GM12878 (cell line): ENCODE results near the gene CHSY3. TPM values are rescaled to one million over a fixed set of nuclear protein-coding genes. Genes with fewer than 3 reads are reported as not detected.

ENCODE experiments used
- ATAC-seq: fragments of 200-7000 bp; cut with Tn5 transposase; 3 replicates; pipeline ENCODE4 v1.9.1; 2020; ENCODE audit warnings: mild to moderate bottlenecking, moderate library complexity
- BruUV-seq: library from RNA; stranded (reverse); fragments of 400-500 nt; replicated peaks from 2 replicates; lab custom pipeline; 2021; lab: Mats Ljungman, UMichigan
- CTCF ChIA-PET: fragments of 300-600 bp; sonication (Branson Sonifier 250); formaldehyde crosslinking; extraction: SDS; loops from one replicate; lab custom pipeline; 2021; ENCODE audit warnings: inconsistent platforms; lab: Yijun Ruan, JAX
- POLR2A ChIA-PET: fragments of 350-600 bp; formaldehyde crosslinking; extraction: SDS; loops from one replicate; lab custom pipeline; 2021; ENCODE audit warnings: inconsistent platforms; lab: Charles Lee
- RAD21 ChIA-PET: fragments of 300-600 bp; sonication (Branson Sonifier 250); formaldehyde crosslinking; loops from one replicate; lab custom pipeline; 2023; ENCODE audit warnings: antibody characterized with exemption; ENCODE audit not compliant: unreplicated experiment; lab: Charles Lee
- SMC1A ChIA-PET: fragments of 300-600 bp; sonication (Branson Sonifier 250); formaldehyde crosslinking; loops from one replicate; lab custom pipeline; 2023; ENCODE audit not compliant: unreplicated experiment, uncharacterized antibody; lab: Charles Lee
- DNase-seq: peaks from one replicate; pipeline ENCODE4 v3.0.0-alpha.2; 2011; ENCODE audit warnings: low read depth, low spot score
- FAIRE-seq: peaks from 3 replicates; lab custom pipeline; 2011; peaks lifted over from hg19 to GRCh38; lab: Jason Lieb, UNC
- H2AFZ ChIP-seq: 2 replicates; pipeline ENCODE4 v1.6.0; 2011; ENCODE audit warnings: low read depth, low read length, control low read depth; ENCODE audit not compliant: control insufficient read depth
- H3K27ac ChIP-seq: 2 replicates; pipeline ENCODE4 v1.5.1; 2011; ENCODE audit warnings: control low read depth; ENCODE audit not compliant: control insufficient read depth, insufficient read depth
- H3K27me3 ChIP-seq, 2 experiments: replicated peaks in 1 of 2; 2 replicates each; pipeline versions ENCODE4 v1.6.0 to v1.6.1; 2011; ENCODE audit warnings: low read length in 1 of 2; ENCODE audit not compliant: control insufficient read depth in 2 of 2, insufficient read depth in 2 of 2
- H3K36me3 ChIP-seq, 2 experiments: 2 replicates each; pipeline ENCODE4 v1.5.1; 2011; ENCODE audit warnings: low read length in 1 of 2; ENCODE audit not compliant: control insufficient read depth in 2 of 2, insufficient read depth in 2 of 2
- H3K4me1 ChIP-seq: 2 replicates; pipeline ENCODE4 v1.6.1; 2011; ENCODE audit warnings: mild to moderate bottlenecking, low read length, moderate library complexity, mixed read lengths; ENCODE audit not compliant: control insufficient read depth, insufficient read depth
- H3K4me2 ChIP-seq: 2 replicates; pipeline ENCODE4 v1.6.0; 2011; ENCODE audit warnings: control low read depth; ENCODE audit not compliant: control insufficient read depth, insufficient read depth
- H3K4me3 ChIP-seq: fragments of 200-600 bp; sonication (generic); 2 replicates; pipeline ENCODE4 v1.5.1; 2016
- H3K79me2 ChIP-seq: 2 replicates; pipeline ENCODE4 v1.6.0; 2011; ENCODE audit warnings: low read length; ENCODE audit not compliant: control insufficient read depth, insufficient read depth
- H3K9ac ChIP-seq: 2 replicates; pipeline ENCODE4 v1.8.0; 2011; ENCODE audit warnings: low read length, control low read depth, mixed read lengths; ENCODE audit not compliant: control insufficient read depth, insufficient read depth
- H3K9me3 ChIP-seq: replicated peaks from 3 replicates; pipeline ENCODE4 v1.5.1; 2011; ENCODE audit warnings: mild to moderate bottlenecking, low read length; ENCODE audit not compliant: control insufficient read depth, insufficient read depth
- H4K20me1 ChIP-seq: 2 replicates; pipeline ENCODE4 v1.6.0; 2011; ENCODE audit not compliant: control insufficient read depth, insufficient read depth
- CEBPB ChIP-seq, 2 experiments: fragments of 150-350 bp in 1 of 2; IDR thresholded peaks; 2 replicates each; pipeline ENCODE4 v1.6.1; 2012 to 2014; ENCODE audit warnings: low read depth in 2 of 2, low read length in 2 of 2, borderline replicate concordance in 1 of 2, inconsistent platforms in 1 of 2
- IRF4 ChIP-seq: IDR thresholded peaks from 2 replicates; pipeline ENCODE4 v1.6.1; 2011; ENCODE audit warnings: low read depth, low read length
- MLLT1 ChIP-seq: fragments of 450-650 bp; IDR thresholded peaks from 2 replicates; pipeline ENCODE4 v1.6.1; 2016; ENCODE audit warnings: mild to moderate bottlenecking
- NBN ChIP-seq: fragments of 450-650 bp; IDR thresholded peaks from 2 replicates; pipeline ENCODE4 v1.6.1; 2016
- NR2C2 ChIP-seq: IDR thresholded peaks from 2 replicates; pipeline ENCODE4 v1.6.1; 2011; ENCODE audit warnings: borderline replicate concordance, low read depth; ENCODE audit not compliant: control insufficient read depth, insufficient read length
- PAX5 ChIP-seq: IDR thresholded peaks from 2 replicates; pipeline ENCODE4 v1.6.1; 2011; ENCODE audit warnings: low read depth, low read length, borderline replicate concordance
- RAD21 ChIP-seq: IDR thresholded peaks from 2 replicates; pipeline ENCODE4 v1.6.1; 2011; ENCODE audit warnings: mild to moderate bottlenecking, low read depth, low read length, moderate library complexity; ENCODE audit not compliant: insufficient read depth
- SIX5 ChIP-seq: IDR thresholded peaks from 2 replicates; pipeline ENCODE4 v1.6.1; 2011; ENCODE audit warnings: mild to moderate bottlenecking, low read depth, low read length, moderate library complexity; ENCODE audit not compliant: severe bottlenecking
- SMARCA5 ChIP-seq: fragments of 450-650 bp; IDR thresholded peaks from 2 replicates; pipeline ENCODE4 v1.6.1; 2017; ENCODE audit warnings: mild to moderate bottlenecking
- WRNIP1 ChIP-seq: IDR thresholded peaks from 2 replicates; pipeline ENCODE4 v1.6.1; 2011; ENCODE audit warnings: low read depth, low read length, improper control_type of control experiment, borderline replicate concordance
- ZBTB40 ChIP-seq: fragments of 450-650 bp; IDR thresholded peaks from 2 replicates; pipeline ENCODE4 v1.6.1; 2016; ENCODE audit warnings: mild to moderate bottlenecking, moderate library complexity, borderline replicate concordance
- ZNF592 ChIP-seq: fragments of 450-650 bp; IDR thresholded peaks from 2 replicates; pipeline ENCODE4 v1.6.1; 2017; ENCODE audit warnings: mild to moderate bottlenecking, moderate library complexity
- ZSCAN29 ChIP-seq: fragments of 450-650 bp; IDR thresholded peaks from 2 replicates; pipeline ENCODE4 v1.6.1; 2017; ENCODE audit warnings: mild to moderate bottlenecking, moderate library complexity
- ZZZ3 ChIP-seq: IDR thresholded peaks from 2 replicates; pipeline ENCODE4 v1.6.1; 2011; ENCODE audit warnings: low read depth; ENCODE audit not compliant: control insufficient read depth, insufficient read length
- WGBS: methylation state at CpG from one replicate; pipeline ENCODE4 v1.1.6; 2016; ENCODE audit warnings: low lambda C conversion rate; ENCODE audit not compliant: insufficient replicate concordance, insufficient coverage; ENCODE audit errors: missing lambda C conversion rate; 5-methylcytosine and 5-hydroxymethylcytosine counted together
- in situ Hi-C: fragments of 300-500 bp; cut with MboI; formaldehyde crosslinking; loops from 9 replicates; pipeline ENCODE4 v1.14.3; 2018; ENCODE audit warnings: mixed read lengths
- intact Hi-C: fragments of 100-400 bp; cut with micrococcal nuclease; formaldehyde crosslinking; loops from one replicate; pipeline ENCODE4 v1.14.2; 2022; ENCODE audit not compliant: unreplicated experiment
- polyA plus RNA-seq, 11 experiments: library from polyadenylated mRNA; depleted of rRNA in 4 of 11; unstranded in 6 of 11; stranded (reverse) in 5 of 11; fragments of >200 nt; fragmentation: Nextera tagmentation in 4 of 11; fragmentation: Illumina TruSeq in 1 of 11; extraction: Ambion mirVana in 4 of 11; extraction: Trizol in 1 of 11; gene quantifications; 1 replicate in 1 of 11; 2 replicates in 10 of 11; pipeline versions ENCODE4 v1.2.1 to v1.2.3, GENCODE V29; 2011 to 2016; ENCODE audit warnings: inconsistent platforms in 2 of 11, missing spikeins in 2 of 11, low read depth in 1 of 11
- total RNA-seq, 4 experiments: library from RNA; depleted of rRNA in 3 of 4; stranded (reverse); fragments of >200 nt in 3 of 4; fragmentation: Illumina TruSeq in 1 of 4; extraction: Trizol in 1 of 4; gene quantifications; 2 replicates each; pipeline versions ENCODE4 v1.2.1 to v1.2.3, GENCODE V29; 2013 to 2021

Gene CHSY3
- total and polyA plus RNA-seq, 10 of the 15 experiments (the other 5 are each of a cell fraction or from before 2014, with no cell fraction given) = not detected

- WGBS = 45% methylated on average over 4 of the region's 4 CpGs
- H3K27ac ChIP-seq = no peak overlapping the region
- no peaks in the 10 kb centered on the region for H3K36me3 ChIP-seq
- TF ChIP-seq NR2C2 (no peak), SIX5 (no peak), ZNF592 (no peak), RAD21 (no peak), MLLT1 (no peak), IRF4 (no peak), ZZZ3 (no peak), SMARCA5 (no peak), WRNIP1 (no peak), ZBTB40 (no peak), CEBPB (IDR thresholded peaks at IDR 0.05; ENCODE audit: borderline replicate concordance in 1 of 2, low read depth in 2 of 2, low read length in 2 of 2) (no peak), NBN (no peak), PAX5 (no peak), ZSCAN29 (no peak)
- TF ChIP-seq, all 136 proteins: peak for 0
- Histone ChIP-seq H2AFZ (no peak overlapping the region), H3K9me3 (no peaks in the 10 kb centered on the region), H3K4me2 (no peak overlapping the region), H3K79me2 (no peaks in the 10 kb centered on the region), H3K9ac (no peak overlapping the region), H3K4me1 (no peaks in the 10 kb centered on the region), H3K27me3 (no peaks in the 10 kb centered on the region), H3K4me3 (no peak overlapping the region), H4K20me1 (no peaks in the 10 kb centered on the region)
- no peak for ATAC-seq
- intact Hi-C loops (no loop called here), in situ Hi-C loops (no loop called here)
- POLR2A ChIA-PET = no interaction called here
- no TSS peak for BruUV-seq
- SMC1A ChIA-PET = no interaction called here
- CTCF ChIA-PET = no interaction called here
- DNase-seq = no peak
- RAD21 ChIA-PET = no interaction called here
- no peak for FAIRE-seq
Measured at GRCh38 chr5:130055572-130055971, 151.3 kb downstream of the CHSY3 start.
